ENCODE measurements around the gene PPP1R10. TPM values are rescaled to one million over a fixed set of nuclear protein-coding genes. Genes with fewer than 3 reads are reported as not detected.
A peak's percentile ranks its signal among the peaks of the same experiment; 100 is the strongest.

Gene PPP1R10
- total RNA-seq, 1 experiment from 2014 or later, result 119 TPM

DNA sequence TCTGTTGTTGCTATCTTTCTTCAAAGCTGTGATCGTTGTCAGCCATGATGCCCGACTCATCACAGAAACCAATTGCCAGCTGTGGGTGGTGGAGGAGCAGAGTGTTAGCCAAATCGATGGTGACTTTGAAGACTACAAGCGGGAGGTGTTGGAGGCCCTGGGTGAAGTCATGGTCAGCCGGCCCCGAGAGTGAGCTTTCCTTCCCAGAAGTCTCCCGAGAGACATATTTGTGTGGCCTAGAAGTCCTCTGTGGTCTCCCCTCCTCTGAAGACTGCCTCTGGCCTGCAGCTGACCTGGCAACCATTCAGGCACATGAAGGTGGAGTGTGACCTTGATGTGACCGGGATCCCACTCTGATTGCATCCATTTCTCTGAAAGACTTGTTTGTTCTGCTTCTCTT is 26.5 kb downstream of the PPP1R10 start:
- BruUV-seq (replicated peaks), result no TSS peak
- intact Hi-C loops (cut with micrococcal nuclease; ENCODE audit: unreplicated experiment), result no loop called here
- Mint-ChIP-seq H3K4me1 (ENCODE audit: low read depth, unreplicated experiment) (peaks cover 27% of the 10 kb centered on the region), H3K4me3 (ENCODE audit: low read depth, unreplicated experiment) (no peak overlapping the region), H3K27me3 (ENCODE audit: unreplicated experiment) (no peaks in the 10 kb centered on the region), H3K27ac (ENCODE audit: unreplicated experiment) (peak overlapping the region; percentile 62), H3K9me3 (ENCODE audit: low read depth, unreplicated experiment) (no peaks in the 10 kb centered on the region), H3K36me3 (ENCODE audit: insufficient read depth, unreplicated experiment) (peaks cover 92% of the 10 kb centered on the region)
- DNase-seq, result no peak
- TF ChIP-seq, protein P1, sequence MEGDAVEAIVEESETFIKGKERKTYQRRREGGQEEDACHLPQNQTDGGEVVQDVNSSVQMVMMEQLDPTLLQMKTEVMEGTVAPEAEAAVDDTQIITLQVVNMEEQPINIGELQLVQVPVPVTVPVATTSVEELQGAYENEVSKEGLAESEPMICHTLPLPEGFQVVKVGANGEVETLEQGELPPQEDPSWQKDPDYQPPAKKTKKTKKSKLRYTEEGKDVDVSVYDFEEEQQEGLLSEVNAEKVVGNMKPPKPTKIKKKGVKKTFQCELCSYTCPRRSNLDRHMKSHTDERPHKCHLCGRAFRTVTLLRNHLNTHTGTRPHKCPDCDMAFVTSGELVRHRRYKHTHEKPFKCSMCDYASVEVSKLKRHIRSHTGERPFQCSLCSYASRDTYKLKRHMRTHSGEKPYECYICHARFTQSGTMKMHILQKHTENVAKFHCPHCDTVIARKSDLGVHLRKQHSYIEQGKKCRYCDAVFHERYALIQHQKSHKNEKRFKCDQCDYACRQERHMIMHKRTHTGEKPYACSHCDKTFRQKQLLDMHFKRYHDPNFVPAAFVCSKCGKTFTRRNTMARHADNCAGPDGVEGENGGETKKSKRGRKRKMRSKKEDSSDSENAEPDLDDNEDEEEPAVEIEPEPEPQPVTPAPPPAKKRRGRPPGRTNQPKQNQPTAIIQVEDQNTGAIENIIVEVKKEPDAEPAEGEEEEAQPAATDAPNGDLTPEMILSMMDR (IDR thresholded peaks at IDR 0.05; ENCODE audit: unreplicated experiment), result no peak
- CTCF ChIA-PET, result interaction anchor here (0.9 kb wide), 1 partner anchor 24 kb away, joined by 6 read pairs; no protein-coding TSS in a partner anchor

DNA sequence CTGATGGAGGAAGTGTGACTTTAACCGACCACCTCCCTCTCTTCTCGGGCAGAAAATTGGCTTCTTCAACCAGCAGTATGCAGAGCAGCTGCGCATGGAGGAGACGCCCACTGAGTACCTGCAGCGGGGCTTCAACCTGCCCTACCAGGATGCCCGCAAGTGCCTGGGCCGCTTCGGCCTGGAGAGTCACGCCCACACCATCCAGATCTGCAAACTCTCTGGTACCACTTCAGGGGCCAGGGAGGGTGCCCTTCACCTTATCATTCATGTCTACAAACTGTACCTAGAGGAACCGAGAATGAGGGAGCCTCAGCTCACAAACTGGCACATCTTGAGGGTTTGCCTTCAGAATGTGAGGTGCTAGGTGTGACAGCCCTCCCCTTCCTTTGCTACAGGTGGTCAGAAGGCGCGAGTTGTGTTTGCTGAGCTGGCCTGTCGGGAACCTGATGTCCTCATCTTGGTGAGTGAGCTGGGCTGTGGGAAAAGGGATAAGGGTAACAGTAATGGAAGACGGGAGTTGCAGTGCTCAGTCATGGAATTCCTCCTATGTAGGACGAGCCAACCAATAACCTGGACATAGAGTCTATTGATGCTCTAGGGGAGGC is 27.2 kb downstream of the PPP1R10 start:
- CTCF ChIA-PET, result no interaction called here
- H3K4me3 Mint-ChIP-seq (ENCODE audit: low read depth, unreplicated experiment), result no peak overlapping the region
- intact Hi-C loops (cut with micrococcal nuclease; ENCODE audit: unreplicated experiment), result no loop called here
- H3K36me3 Mint-ChIP-seq (ENCODE audit: insufficient read depth, unreplicated experiment), result peaks cover 88% of the 10 kb centered on the region
- TF ChIP-seq, protein P1 (IDR thresholded peaks at IDR 0.05; ENCODE audit: unreplicated experiment), result no peak
- peak overlapping the region; percentile 21 for H3K27ac Mint-ChIP-seq (ENCODE audit: unreplicated experiment)
- BruUV-seq (replicated peaks), result no TSS peak
- no peaks in the 10 kb centered on the region for H3K27me3 Mint-ChIP-seq (ENCODE audit: unreplicated experiment)
- H3K9me3 Mint-ChIP-seq (ENCODE audit: low read depth, unreplicated experiment), result no peaks in the 10 kb centered on the region
- H3K4me1 Mint-ChIP-seq (ENCODE audit: low read depth, unreplicated experiment), result peaks cover 27% of the 10 kb centered on the region
- no peak for DNase-seq

DNA sequence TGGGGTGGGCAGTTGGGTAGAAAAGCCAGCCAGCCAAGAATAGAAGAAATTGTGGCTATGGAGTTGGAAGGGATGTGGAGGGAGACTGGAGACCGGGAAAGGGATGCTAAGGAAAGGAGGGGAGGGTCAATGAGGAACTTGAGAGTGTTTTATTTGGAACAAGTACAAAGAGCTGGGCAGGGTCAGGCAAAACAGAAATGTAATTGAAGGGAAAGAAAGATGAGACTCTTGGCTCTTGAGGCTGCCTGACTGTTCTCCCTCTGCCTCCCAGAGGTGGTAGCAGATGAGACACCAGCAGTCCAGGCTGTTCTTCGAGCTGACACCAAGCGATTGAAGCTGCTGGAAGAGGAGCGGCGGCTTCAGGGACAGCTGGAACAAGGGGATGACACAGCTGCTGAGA is 33.1 kb downstream of the PPP1R10 start:
- no TSS peak for BruUV-seq (replicated peaks)
- no peak overlapping the region for H3K27ac Mint-ChIP-seq (ENCODE audit: unreplicated experiment)
- no peak overlapping the region for H3K4me3 Mint-ChIP-seq (ENCODE audit: low read depth, unreplicated experiment)
- intact Hi-C loops (cut with micrococcal nuclease; ENCODE audit: unreplicated experiment), result no loop called here
- CTCF ChIA-PET, result interaction anchor here (0.8 kb wide), 1 partner anchor 13 kb away, joined by 4 read pairs; no protein-coding TSS in a partner anchor
- H3K36me3 Mint-ChIP-seq (ENCODE audit: insufficient read depth, unreplicated experiment), result peaks cover 88% of the 10 kb centered on the region
- H3K4me1 Mint-ChIP-seq (ENCODE audit: low read depth, unreplicated experiment), result no peaks in the 10 kb centered on the region
- H3K27me3 Mint-ChIP-seq (ENCODE audit: unreplicated experiment), result no peaks in the 10 kb centered on the region
- H3K9me3 Mint-ChIP-seq (ENCODE audit: low read depth, unreplicated experiment), result no peaks in the 10 kb centered on the region
- no peak for DNase-seq
- TF ChIP-seq, protein P1 (IDR thresholded peaks at IDR 0.05; ENCODE audit: unreplicated experiment), result no peak

DNA sequence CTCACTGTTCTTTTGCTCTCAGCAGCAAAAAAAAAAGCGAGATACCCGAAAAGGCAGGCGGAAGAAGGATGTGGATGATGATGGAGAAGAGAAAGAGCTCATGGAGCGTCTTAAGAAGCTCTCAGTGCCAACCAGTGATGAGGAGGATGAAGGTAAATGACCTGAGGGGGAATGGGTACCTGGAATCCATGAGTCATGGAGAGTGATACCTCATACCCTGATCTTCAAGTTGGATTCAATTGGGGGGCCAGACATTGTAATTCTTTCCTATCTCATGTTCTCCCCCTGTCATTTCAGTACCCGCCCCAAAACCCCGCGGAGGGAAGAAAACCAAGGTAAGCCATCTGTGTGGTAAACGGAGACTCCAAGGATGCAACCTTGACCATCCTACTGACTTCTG is 39.0 kb downstream of the PPP1R10 start:
- H3K4me3 Mint-ChIP-seq (ENCODE audit: low read depth, unreplicated experiment), result no peak overlapping the region
- no peak for DNase-seq
- peaks cover 10% of the 10 kb centered on the region for H3K4me1 Mint-ChIP-seq (ENCODE audit: low read depth, unreplicated experiment)
- no peaks in the 10 kb centered on the region for H3K9me3 Mint-ChIP-seq (ENCODE audit: low read depth, unreplicated experiment)
- TF ChIP-seq, protein P1 (IDR thresholded peaks at IDR 0.05; ENCODE audit: unreplicated experiment), result no peak
- CTCF ChIA-PET, result interaction anchor here (0.6 to 1.4 kb wide), 3 partner anchors 19 to 57 kb away, joined by 3 to 4 read pairs (median 3); no protein-coding TSS in a partner anchor
- intact Hi-C loops (cut with micrococcal nuclease; ENCODE audit: unreplicated experiment), result no loop called here
- no peak overlapping the region for H3K27ac Mint-ChIP-seq (ENCODE audit: unreplicated experiment)
- H3K27me3 Mint-ChIP-seq (ENCODE audit: unreplicated experiment), result no peaks in the 10 kb centered on the region
- H3K36me3 Mint-ChIP-seq (ENCODE audit: insufficient read depth, unreplicated experiment), result peaks cover 74% of the 10 kb centered on the region
- no TSS peak for BruUV-seq (replicated peaks)

All from Calu3 (cell line).